ENCODE data around the gene PPM1D.
"Not testable (repeated sequence)": the region's sequence is repeated elsewhere in the genome, so short reads cannot be mapped to it uniquely, and the experiment has no call there.

- not testable (repeated sequence) for TF ChIP-seq CTCF (IDR thresholded peaks at IDR 0.05; ENCODE audit: low read depth, low read length); EZH2phosphoT487 (IDR thresholded peaks at IDR 0.05; ENCODE audit: low read depth)
These were observed 74.6 kb downstream of the PPM1D start for GRCh38 chr17:60674637-60675036.

All from OCI-LY3 (cell line).